HL-60/S4 treated with retinoic acid at 250 ng/mL for 4 days and 3 days (cell line): ENCODE data around the gene CD79B.

Source experiments
- in situ Hi-C: fragments of 300-500 bp; cut with MboI; formaldehyde crosslinking; loops from 2 replicates; pipeline ENCODE4 v1.7.0; 2022; ENCODE audit warnings: low sequenced_read_pairs

The CD79B gene

DNA sequence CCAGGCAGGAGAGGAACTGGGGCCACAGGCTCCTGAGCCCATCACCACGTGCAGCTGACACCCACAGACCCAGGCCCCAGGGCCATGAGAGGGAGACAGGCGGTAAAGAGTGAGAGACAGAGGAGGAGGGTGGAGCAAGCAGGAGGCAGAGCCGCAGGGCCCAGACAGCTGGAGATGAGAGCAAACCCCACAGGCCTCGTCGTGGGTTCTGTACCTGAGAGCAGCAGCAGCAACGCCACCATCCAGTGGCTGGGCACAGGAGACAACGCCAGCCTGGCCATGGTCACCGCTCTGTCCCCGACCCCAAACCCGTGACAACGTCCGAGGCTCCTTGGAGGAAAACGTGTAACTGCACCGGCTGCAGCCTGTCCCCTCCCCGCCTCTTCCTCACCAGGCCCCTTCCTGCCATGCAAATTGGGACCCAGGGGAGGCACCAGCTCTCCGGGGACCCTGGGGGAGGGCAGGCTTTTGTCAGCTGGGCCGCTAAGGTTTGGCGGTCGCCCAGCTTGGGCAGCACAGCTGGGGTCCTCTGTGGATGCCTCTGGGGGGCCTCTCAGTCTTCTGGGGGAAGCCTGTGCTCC is at the start of gene CD79B:
Gene CD79B (minus strand): TSS at position 351 of the 581 bp plus-strand sequence. CDS start 70 bp downstream, at position 281.
- in situ Hi-C loops = no loop called here

DNA sequence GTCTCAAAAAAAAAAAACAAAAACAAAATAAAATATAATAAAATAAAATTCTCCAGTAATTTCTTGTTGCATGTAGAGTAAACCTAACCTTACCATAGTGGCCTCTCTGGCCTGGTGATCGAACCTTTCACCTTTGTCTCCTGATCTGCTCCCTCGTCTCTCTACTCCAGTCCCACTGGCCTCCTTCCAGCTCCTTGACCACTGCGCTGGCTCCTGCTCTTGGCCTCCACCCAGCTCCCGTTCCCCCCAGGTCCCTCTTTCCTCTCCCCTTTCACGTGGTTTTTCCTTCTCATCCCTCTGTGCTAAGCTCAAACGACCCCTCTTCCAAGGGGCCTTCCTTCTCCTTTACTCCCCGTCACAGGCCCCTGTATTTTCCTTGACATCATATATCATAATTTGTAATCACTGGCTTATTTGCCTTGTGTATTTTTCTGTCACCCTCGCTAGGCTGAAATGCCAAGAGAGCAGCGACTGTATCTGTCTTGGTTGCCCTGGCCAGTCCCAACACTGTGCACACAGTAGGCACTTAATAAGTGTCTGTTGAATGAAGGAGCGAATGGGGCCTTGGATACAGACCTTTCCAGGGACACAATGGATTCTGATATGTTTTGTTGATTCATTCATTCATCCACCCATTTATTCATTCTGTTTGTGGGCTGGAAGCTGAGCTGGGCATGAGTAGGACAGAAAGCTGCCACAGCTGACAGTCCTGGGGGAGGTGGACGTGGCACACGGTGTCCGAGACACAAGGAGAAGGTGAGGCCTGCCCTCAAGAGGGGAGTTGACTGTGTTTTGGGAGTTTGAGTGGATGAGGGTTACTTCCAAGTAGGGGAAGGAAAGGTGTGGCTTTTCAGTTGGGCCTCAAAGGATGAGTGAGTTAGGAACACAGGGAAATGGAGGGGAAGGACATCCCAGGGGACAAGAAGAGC is 46.4 kb upstream of the CD79B start:
- in situ Hi-C loops = no loop called here

DNA sequence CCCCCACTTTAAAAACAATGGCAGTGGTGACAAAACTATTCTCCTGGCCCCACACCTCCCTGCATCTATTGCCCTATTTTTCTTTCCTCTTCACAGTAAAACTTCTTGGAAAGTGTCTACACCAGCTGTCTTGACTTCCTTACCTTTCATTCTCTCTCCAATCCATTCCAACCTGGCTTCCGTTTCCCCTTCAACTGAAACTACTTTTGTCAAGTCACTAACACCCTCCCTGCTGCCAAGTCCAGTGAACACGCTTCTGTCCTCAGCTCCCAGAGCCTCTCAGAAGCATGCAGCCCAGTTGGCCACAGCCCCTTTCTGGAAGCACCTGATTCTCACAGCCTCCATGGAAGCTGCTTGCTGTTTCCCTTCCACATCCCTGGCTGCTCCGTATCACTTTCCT is 44.6 kb upstream of the CD79B start:
- in situ Hi-C loops = no loop called here

DNA sequence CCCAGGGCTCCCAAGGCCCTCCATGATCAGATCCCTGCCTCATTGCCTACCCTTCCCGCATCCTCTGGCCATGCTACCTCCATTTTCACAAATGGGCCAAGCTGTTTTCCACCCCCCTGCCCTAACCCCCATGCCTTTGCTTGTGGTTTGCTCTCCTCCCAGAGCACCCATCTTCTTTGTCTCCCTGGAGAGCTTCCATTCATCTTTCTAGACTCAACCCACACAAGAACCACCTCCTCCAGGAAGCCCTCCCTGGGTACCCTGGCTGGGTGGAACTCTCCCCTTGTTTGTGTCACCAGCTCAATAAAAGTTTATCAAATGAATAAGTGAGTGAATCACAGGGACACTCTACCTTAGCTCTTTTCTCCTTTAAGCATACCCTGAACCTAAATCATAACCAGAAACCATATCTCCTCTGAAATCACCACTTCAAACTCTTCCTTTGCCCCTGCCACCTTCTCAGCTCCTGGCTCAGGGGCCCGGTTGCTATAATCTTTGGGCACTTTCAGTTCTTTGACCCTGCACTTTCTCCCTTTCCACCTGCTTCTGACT is 43.5 kb upstream of the CD79B start:
- in situ Hi-C loops = no loop called here

DNA sequence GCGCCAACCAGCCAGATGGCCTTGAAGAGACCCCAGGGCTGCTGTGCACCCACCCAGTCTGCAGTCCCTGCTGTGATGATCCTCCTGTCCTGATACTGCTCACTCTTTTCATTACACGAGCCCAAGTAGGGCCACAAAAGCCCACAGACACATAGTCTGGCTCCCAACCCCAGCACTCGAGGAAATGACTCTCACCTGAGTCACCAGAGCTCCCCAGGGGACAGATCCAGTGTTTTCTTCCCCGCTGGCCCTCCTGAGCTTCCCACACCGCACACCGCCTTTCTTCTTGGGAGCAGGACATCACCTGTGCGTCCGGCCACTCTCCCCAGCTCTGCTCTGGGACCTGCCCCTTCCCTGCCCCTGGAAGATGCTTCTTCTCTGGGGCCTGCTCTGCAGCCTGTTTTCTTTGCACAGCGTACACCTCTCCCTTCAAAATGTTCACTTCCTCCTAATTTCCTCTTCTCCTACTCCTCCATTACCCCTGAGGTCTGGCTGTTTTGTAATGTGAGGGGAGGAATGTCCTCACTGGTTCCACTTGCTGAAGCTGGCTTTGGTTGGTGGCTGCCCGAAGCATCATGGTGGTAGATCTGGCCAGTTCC is 42.6 kb upstream of the CD79B start:
- in situ Hi-C loops = no loop called here

DNA sequence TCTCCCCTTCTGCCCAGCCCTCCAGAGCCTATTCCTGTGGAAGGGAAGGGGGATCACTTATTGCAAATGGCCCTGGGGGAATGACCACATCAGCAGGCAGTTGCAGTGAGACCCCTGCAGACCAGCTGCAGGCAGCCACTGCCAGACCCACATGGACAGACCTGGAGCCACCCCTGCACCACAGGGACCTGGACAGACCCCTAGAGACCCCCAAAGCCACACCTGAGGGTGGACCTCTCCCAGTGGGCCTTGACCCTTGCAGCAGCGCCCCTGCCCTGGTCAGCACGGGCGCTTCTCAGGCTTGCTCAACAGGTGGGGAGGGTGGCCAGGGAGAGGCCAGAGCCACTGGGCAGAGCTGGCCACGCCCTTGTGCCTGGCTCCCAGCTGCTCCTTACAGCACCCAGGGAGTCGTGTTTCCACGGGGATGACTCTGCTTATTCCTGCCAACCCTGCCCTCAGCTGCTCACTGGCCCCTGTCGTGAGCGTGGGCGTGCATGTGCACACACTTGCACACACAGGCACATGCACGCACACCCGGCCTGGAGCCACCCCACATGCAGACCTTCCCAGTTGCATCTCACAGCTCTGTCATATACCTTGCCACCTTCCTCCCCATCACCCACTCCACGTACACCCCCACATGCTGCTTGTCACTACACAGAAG is 41.9 kb upstream of the CD79B start:
- in situ Hi-C loops = no loop called here

DNA sequence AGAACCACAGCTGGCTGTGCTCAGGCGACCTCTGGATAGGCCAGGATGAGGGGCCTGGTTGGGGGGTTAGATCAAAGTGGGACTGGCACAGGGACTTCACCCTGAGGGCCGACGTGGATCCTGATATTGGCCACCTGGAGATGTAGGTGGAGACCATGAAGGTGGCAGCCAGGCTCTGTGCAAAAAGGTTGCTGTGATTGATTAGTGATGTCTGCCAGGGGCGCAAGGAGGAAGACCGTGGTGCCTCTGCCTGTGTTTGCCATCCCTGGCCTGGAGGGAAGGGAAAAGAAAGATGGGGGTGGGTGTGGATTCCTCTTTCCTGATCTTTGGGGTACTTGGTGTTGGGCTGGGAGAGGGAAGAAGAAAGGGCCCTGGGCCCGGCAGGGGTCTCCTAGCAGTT is 41.1 kb upstream of the CD79B start:
- in situ Hi-C loops = no loop called here

DNA sequence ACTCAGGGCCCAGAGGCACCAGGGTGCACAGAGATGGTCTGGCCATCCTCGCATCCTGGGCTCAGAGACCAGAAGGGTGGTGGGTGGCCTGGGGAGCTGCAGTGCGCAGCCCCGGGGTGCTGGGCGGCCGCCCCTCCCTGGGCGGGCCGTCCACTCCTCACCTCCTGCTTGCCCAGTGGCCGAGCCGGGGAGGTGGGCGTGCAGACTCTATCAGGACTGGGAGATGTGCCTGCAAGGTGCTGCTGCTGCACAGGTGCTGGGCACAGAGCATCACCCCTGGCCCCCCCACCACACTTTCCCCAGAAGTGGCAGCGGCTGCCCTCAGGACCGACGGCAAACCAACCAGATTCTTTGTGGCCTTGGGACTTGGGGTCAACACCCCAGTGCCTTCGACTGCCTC is 40.7 kb upstream of the CD79B start, which contains the start of gene SCN4A:
Gene SCN4A (minus strand): TSS at position 123 of the 400 bp plus-strand sequence. CDS start 77 bp downstream, at position 46.
- in situ Hi-C loops = no loop called here

DNA sequence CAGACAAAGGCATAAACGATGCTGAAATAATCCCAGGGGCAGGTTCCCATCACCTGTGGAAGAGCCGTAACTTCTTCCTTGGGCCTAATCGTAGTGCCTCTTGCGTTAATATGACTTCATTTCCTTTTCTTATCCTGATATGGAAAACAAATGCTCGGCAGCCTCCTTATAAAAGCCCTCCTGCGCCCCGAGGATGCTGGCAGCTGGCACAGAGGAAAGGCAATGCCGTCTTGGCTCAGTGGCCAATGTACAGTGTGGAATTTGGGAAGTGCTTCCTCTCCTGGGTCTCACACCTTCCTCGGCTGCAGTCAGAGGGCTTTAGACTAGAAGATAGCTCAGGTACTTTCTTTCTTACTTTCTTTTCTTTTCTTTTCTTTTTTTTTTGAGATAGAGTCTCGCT is 37.1 kb upstream of the CD79B start:
- in situ Hi-C loops = no loop called here

DNA sequence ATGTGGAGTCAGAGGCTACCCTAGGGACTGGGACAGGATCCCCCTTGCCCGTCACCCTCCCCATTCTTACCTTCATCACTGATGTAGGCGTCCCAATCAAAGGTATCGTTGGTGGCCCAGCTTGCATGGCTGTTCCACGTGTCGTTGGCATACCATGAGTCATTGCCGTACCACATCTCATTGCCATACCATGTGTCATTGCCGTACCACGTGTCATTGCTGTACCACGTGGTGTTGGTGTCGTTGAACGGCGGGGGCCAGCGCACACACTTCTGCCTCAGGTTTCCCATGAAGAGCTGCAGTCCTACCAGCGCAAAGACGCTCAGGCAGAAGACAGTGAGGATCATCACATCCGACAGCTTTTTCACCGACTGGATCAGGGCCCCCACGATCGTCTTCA is 35.8 kb upstream of the CD79B start:
- in situ Hi-C loops = no loop called here

DNA sequence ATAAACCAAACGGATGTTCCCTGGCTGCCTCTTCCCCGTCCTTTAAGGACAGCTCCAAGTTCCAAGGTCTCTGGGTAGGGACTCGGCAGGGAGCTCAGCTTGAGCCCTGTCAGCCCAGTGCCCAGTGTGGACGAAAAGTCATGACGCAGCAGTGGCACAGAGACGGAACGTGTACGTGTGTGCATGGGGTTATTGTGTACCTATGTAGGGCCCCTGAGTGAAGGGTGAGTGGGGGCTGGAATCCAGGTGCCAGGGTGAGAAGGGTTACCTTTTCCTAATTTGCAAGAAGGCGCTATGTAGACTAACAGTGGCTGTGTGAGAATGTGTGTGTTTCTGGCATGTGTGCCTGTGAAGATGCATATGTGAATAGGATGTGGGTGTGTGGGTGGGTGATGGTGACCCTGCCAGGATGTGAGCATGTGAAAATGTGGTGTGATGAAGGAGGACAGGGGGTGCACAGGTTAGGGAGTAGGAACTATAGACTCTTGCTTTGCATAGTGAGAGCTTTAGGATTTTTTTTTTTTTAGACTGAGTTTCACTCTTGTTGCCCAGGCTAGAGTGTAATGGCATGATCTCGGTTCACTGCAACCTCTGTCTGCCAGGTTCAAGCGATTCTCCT is 34.6 kb upstream of the CD79B start:
- in situ Hi-C loops = no loop called here

DNA sequence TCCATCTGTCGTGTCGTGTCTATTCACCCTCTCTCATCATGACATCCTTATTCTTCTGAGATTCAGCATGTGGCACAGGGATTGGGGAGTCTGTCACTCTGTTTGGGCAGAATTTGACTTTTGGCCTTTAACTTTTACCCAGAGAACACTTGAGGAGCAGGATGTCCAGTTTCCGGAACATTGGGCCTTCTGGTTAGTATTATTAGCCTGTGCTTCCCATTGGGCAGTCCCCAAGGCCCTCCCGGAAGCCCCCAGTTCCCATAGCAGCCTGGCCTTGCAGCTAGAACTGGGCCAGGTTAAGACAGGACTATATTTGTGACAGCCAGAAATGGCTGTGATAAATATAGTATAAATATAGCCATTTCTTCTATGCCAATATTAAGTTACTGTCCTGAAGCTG is 31.0 kb upstream of the CD79B start:
- in situ Hi-C loops = no loop called here

DNA sequence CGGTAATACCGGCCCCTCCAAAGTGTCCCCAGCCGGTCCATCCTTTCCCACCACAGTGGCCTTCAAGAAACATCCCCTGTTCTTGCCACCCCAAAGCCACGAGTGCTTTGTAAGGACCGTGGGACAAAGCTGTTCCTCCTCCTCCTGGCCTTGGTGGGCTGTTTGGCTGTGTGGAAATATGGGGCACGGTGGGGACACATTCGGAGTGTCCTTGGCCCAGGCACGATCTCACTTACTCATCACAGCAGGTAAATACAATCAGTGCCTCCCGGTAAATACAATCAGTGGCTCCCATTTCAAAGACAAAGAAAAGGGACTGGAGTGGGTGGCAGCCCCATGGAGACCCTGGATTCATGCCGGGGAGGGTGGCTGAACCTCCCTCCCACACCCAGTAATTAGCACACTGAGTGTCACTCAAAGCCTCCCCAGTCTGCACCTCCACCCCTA is 30.2 kb upstream of the CD79B start:
- in situ Hi-C loops = no loop called here

DNA sequence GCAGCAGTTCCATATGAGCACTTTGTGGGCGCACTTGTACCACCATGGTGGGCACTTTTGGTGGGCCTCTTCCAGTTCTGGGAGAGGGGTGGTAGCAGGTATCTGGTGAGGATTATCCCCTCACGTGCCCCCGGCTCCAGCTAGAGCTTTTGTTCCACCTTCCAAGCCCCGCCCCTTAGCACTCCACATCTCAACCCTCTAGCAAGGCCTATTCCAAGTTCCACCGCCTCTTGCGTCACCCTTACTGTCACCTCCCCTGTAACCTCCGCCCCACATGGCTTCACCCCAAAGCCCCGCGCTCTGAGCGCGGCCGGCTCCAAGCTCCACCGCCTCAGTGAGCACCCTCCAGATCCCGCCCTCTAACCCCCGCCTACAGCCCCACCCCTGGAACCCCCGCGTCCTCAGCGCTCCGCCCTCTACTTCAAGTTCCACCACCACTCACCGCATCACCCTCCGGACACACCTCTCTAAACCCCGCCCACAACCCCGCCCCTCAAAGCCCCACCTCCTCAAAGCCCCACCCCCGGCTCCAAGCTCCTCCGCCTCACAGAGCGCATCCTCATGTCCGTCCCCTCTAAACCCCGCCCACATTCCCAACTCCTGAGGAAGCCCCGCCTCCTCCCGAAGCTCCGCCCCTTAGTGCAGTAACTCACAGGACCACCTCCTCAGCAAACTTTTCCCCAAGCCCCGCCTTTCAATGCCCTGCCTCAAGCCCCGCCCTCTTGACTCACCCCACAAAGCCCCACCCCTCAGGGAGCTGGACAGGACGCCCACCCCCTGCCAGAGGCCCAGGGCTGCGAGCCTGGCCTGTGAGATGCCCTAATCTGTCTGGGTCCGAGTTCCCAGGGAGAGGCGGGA is 29.5 kb upstream of the CD79B start:
- in situ Hi-C loops = no loop called here

DNA sequence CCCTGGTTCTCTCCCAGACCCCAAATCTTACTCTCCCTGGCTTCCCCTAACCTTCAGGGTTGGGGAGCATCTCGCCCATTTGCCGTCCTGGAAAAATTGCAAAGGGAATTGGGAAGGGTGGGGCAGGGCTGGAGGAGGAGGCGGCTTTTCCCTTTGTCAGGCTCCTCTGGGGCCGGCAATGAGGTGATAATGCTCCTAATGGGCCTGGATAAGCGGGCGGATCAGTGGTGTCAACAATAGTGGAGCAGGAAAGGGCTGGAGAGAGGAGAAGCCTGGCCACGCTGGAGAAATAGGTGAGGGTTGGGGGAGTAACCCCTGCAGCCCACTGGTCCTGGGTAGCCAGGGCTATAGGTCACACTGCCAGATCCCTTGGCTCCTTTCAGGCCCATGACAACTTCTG is 28.3 kb upstream of the CD79B start:
- in situ Hi-C loops = no loop called here

DNA sequence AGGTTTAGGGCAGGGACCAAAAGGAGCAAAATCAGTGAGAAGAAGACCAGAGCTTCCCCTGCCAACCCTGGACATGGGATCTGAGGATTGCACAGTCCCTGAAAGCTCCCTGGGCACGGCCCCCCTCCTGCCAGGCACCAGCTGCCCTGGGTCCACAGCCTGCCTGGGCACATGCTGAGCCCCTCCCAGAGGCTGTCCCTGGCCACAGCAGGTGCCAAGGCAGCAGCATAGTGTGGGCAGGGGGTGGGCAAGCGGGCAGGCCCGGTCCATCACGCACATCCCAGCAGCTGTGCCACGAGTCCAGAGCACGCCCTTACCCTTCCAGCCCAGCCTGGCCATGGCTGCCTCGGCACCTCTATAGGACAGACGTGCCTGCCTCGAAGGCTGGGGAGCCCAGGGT is 27.9 kb upstream of the CD79B start:
- in situ Hi-C loops = no loop called here

DNA sequence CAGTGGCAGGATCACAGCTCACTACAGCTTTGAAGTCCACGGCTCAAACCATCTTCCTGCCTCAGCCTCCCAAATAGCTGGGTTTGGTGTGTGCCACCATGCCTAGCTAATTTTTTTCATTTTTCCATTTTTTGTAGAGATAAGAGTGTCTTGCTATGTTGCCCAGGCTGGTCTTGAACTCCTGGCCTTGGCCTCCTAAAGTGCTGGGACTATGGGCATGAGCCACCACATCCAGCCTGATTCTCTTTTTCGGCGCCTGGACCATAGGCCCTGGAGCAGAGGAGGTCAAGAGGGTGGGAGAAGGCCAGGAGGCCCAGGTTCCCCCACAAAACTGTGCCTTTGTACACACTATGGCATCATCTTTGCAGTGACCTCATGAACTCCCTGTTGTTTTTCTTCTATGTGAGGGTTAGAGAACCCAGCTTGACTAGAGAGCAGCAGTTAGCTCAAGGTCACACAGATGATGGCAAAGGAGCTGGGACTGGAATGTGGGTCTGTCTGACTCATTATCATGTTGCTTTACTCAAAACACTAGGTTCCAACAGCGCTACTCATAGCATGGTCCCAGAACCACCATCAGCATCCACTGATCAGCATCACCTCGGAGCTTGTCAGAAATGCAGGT is 24.3 kb upstream of the CD79B start:
- in situ Hi-C loops = no loop called here

DNA sequence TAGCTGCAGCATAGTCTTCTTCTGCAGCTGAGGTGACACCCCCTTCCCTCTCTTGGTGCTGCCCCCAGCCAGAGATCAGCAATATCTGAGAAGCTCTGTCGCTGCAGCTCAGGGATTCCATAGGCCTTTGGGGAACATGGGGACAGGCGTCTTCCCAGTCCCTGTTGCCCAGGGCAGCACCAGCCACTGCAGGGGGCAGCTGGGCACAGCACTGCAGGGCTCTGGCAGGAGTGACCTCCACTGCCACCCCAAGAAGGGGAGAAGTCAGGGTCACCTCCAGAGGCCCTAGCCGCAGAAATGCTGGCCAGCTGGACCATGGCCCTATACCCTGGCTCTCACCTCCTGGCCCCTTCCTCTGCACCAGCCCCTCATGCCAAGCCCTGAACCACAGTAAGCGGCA is 23.7 kb upstream of the CD79B start:
- in situ Hi-C loops = no loop called here

DNA sequence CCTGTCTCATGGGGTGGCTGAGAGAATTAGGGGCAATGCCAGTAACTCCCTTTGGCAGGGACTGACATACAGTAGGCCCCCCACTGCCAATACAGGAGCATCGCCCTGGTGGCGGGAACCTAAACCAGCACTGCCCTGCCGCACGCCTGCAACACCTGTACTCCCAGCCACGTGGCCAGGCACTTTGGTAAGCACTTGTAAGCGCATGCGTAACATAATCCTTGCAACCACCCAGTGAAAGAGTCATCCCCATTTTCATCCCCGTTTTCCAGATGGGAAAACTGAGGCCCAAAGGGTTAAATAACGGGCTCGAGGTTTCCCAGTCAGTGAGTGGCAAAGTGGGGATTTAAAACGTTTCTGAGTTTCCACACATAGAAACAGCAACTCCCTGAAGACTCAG is 23.1 kb upstream of the CD79B start:
- in situ Hi-C loops = no loop called here
